HCT116 (cell line): ENCODE results near the gene AOPEP. TPM values are rescaled to one million over a fixed set of nuclear protein-coding genes. Genes with fewer than 3 reads are reported as not detected.

ENCODE experiments used
- ATAC-seq: fragments of 200-7000 bp; cut with Tn5 transposase; 2 replicates; pipeline ENCODE4 v1.9.1; 2020; ENCODE audit warnings: mild to moderate bottlenecking, moderate library complexity
- BruUV-seq: library from RNA; stranded (reverse); fragments of 400-500 nt; replicated peaks from 2 replicates; lab custom pipeline; 2021; lab: Mats Ljungman, UMichigan
- CTCF ChIA-PET: fragments of 300-600 bp; sonication (Branson Sonifier 250); formaldehyde crosslinking; loops from one replicate; lab custom pipeline; 2021; ENCODE audit warnings: antibody characterized with exemption; lab: Charles Lee
- POLR2A ChIA-PET: fragments of 300-600, 350-600 bp; sonication (Branson Sonifier 250); formaldehyde crosslinking; loops from one replicate; lab custom pipeline; 2021; ENCODE audit warnings: antibody characterized with exemption; lab: Charles Lee
- RAD21 ChIA-PET, 2 experiments: fragments of 300-600 bp; sonication (Branson Sonifier 250); formaldehyde crosslinking; loops; one replicate each; lab custom pipeline; 2023; ENCODE audit warnings: low total read pairs in 2 of 2; ENCODE audit not compliant: uncharacterized antibody in 2 of 2, unreplicated experiment in 2 of 2, low non-redundant PET in 1 of 2; lab: Charles Lee
- DNase-seq: peaks from one replicate; pipeline ENCODE4 v3.0.0-alpha.2; 2010; ENCODE audit warnings: low read depth, low spot score
- H2AFZ ChIP-seq: fragments of 200-600 bp; shearing (Covaris generic), sonication (generic); 2 replicates; pipeline ENCODE4 v1.6.1; 2017; ENCODE audit warnings: low read depth, mixed run types, mixed read lengths, antibody characterized with exemption, low read length; ENCODE audit not compliant: poor library complexity, severe bottlenecking
- H3K27ac ChIP-seq: 2 replicates; pipeline ENCODE4 v1.5.1; 2012; ENCODE audit warnings: low read depth, low read length
- H3K27me3 ChIP-seq: fragments of 200-600 bp; sonication (generic); 2 replicates; pipeline ENCODE4 v1.6.1; 2016; ENCODE audit warnings: mixed run types, low read length, mixed read lengths; ENCODE audit not compliant: insufficient read depth
- H3K36me3 ChIP-seq, 2 experiments: fragments of 200-500 bp in 1 of 2; fragments of 200-600 bp in 1 of 2; sonication (Bioruptor generic) in 1 of 2; sonication (generic) in 1 of 2; 2 replicates each; pipeline versions ENCODE4 v1.5.1 to v1.6.1; 2014 to 2016; ENCODE audit warnings: low read length in 2 of 2, inconsistent platforms in 1 of 2, mixed read lengths in 1 of 2, mixed run types in 1 of 2; ENCODE audit not compliant: insufficient read depth in 2 of 2, control insufficient read depth in 1 of 2
- H3K4me1 ChIP-seq, 2 experiments: fragments of 200-600 bp in 1 of 2; sonication (generic) in 1 of 2; 2 replicates each; pipeline versions ENCODE4 v1.5.1 to v1.6.1; 2012 to 2017; ENCODE audit warnings: low read length in 2 of 2, inconsistent platforms in 1 of 2, mild to moderate bottlenecking in 1 of 2, mixed read lengths in 1 of 2, mixed run types in 1 of 2, moderate library complexity in 1 of 2; ENCODE audit not compliant: insufficient read depth in 2 of 2, control insufficient read depth in 1 of 2
- H3K4me2 ChIP-seq: fragments of 200-600 bp; sonication (generic); 2 replicates; pipeline ENCODE4 v1.6.1; 2017; ENCODE audit warnings: mixed run types, low read length, mixed read lengths
- H3K4me3 ChIP-seq, 2 experiments: fragments of 200-600 bp in 1 of 2; sonication (generic) in 1 of 2; replicated peaks in 1 of 2; 2 replicates each; pipeline ENCODE4 v1.5.1; 2011 to 2016; ENCODE audit warnings: low read length in 2 of 2, control low read depth in 1 of 2, low read depth in 1 of 2, mild to moderate bottlenecking in 1 of 2, mixed read lengths in 1 of 2, mixed run types in 1 of 2
- H3K79me2 ChIP-seq: fragments of 200-600 bp; sonication (generic); 2 replicates; pipeline ENCODE4 v1.6.1; 2017; ENCODE audit warnings: mild to moderate bottlenecking, mixed run types, low read length, moderate library complexity, mixed read lengths; ENCODE audit not compliant: insufficient read depth
- H3K9ac ChIP-seq: fragments of 200-600 bp; sonication (generic); 2 replicates; pipeline ENCODE4 v1.6.1; 2016; ENCODE audit warnings: low read length, mixed read lengths
- H3K9me2 ChIP-seq: fragments of 200-600 bp; sonication (generic), shearing (Covaris generic); 2 replicates; pipeline ENCODE4 v1.6.1; 2017; ENCODE audit warnings: mixed run types, mild to moderate bottlenecking, moderate library complexity; ENCODE audit not compliant: insufficient read depth
- H3K9me3 ChIP-seq, 2 experiments: fragments of 200-500 bp in 1 of 2; fragments of 200-600 bp in 1 of 2; sonication (Bioruptor generic) in 1 of 2; sonication (generic) in 1 of 2; 2 replicates each; pipeline ENCODE4 v1.6.1; 2014 to 2017; ENCODE audit warnings: low read length in 2 of 2, mixed read lengths in 2 of 2, inconsistent platforms in 1 of 2, low read depth in 1 of 2, mild to moderate bottlenecking in 1 of 2, mixed run types in 1 of 2, moderate library complexity in 1 of 2; ENCODE audit not compliant: control insufficient read depth in 1 of 2, insufficient read depth in 1 of 2
- H4K20me1 ChIP-seq: fragments of 200-600 bp; sonication (generic), shearing (Covaris generic); 2 replicates; pipeline ENCODE4 v1.6.1; 2017; ENCODE audit warnings: mixed run types, mild to moderate bottlenecking, moderate library complexity; ENCODE audit not compliant: insufficient read depth
- ATF3 ChIP-seq: IDR thresholded peaks from 2 replicates; pipeline ENCODE4 v1.6.1; 2012
- CBX3 ChIP-seq: IDR thresholded peaks from 2 replicates; pipeline ENCODE4 v1.6.1; 2012; ENCODE audit warnings: low read depth
- CEBPB ChIP-seq: IDR thresholded peaks from 2 replicates; pipeline ENCODE4 v1.6.1; 2012; ENCODE audit warnings: low read depth
- CTCF ChIP-seq, 3 experiments: fragments of 200-600 bp in 1 of 3; sonication (generic) in 1 of 3; IDR thresholded peaks in 2 of 3; conservative IDR thresholded peaks in 1 of 3; 2 replicates each; pipeline ENCODE4 v1.5.1; 2012 to 2017; ENCODE audit warnings: low read depth in 2 of 3, low read length in 2 of 3, antibody characterized with exemption in 1 of 3, borderline replicate concordance in 1 of 3, control low read depth in 1 of 3, mild to moderate bottlenecking in 1 of 3, mixed read lengths in 1 of 3, mixed run types in 1 of 3, moderate library complexity in 1 of 3; ENCODE audit not compliant: insufficient read depth in 1 of 3
- EGR1 ChIP-seq: IDR thresholded peaks from 2 replicates; pipeline ENCODE4 v1.6.1; 2012; ENCODE audit warnings: low read depth
- EZH2 ChIP-seq: fragments of 200-600 bp; sonication (generic); IDR thresholded peaks from 2 replicates; pipeline ENCODE4 v1.6.1; 2017; ENCODE audit warnings: antibody characterized with exemption, mixed run types
- FOSL1 ChIP-seq: IDR thresholded peaks from 2 replicates; pipeline ENCODE4 v1.6.1; 2012; ENCODE audit warnings: low read depth
- JUND ChIP-seq: IDR thresholded peaks from 2 replicates; pipeline ENCODE4 v1.6.1; 2012
- RAD21 ChIP-seq: IDR thresholded peaks from 2 replicates; pipeline ENCODE4 v1.6.1; 2012; ENCODE audit warnings: low read depth, mild to moderate bottlenecking
- REST ChIP-seq: IDR thresholded peaks from 2 replicates; pipeline ENCODE4 v1.6.1; 2012; ENCODE audit warnings: low read depth
- SIN3A ChIP-seq: IDR thresholded peaks from 2 replicates; pipeline ENCODE4 v1.6.1; 2012; ENCODE audit warnings: low read depth
- SP1 ChIP-seq: IDR thresholded peaks from 2 replicates; pipeline ENCODE4 v1.6.1; 2012; ENCODE audit warnings: low read depth
- SRF ChIP-seq: IDR thresholded peaks from 2 replicates; pipeline ENCODE4 v1.6.1; 2012; ENCODE audit warnings: low read depth
- YY1 ChIP-seq: IDR thresholded peaks from 2 replicates; pipeline ENCODE4 v1.6.1; 2011; ENCODE audit warnings: low read length, low read depth, moderate library complexity, mild to moderate bottlenecking; ENCODE audit not compliant: insufficient replicate concordance; ENCODE audit errors: extremely low read depth
- intact Hi-C: fragments of 100-400 bp; cut with micrococcal nuclease; formaldehyde crosslinking; loops from 2 replicates; pipeline ENCODE4 v1.10.0; 2022
- total RNA-seq: library from RNA; stranded (reverse); gene quantifications from one replicate; pipeline ENCODE4 v1.2.1, GENCODE V29; 2021; ENCODE audit not compliant: unreplicated experiment

The AOPEP gene
- total RNA-seq, 1 experiment from 2014 or later: 15.1 TPM

- peak overlapping the region; percentile 43; the same call in 1 of the 2 replicates for H3K27ac ChIP-seq
- ATAC-seq: no peak
- BruUV-seq: no TSS peak
- CTCF ChIA-PET: no interaction called here
- no peak overlapping the region for H2AFZ ChIP-seq
- no peaks in the 10 kb centered on the region for H3K27me3 ChIP-seq
- H3K36me3 ChIP-seq: peaks cover 0 to 3% of the 10 kb centered on the region in 2 experiments; a peak in 2 of 4 replicates
- no peaks in the 10 kb centered on the region for H3K9me3 ChIP-seq
- no peak overlapping the region for H3K9ac ChIP-seq
- POLR2A ChIA-PET: no interaction called here
- H3K9me2 ChIP-seq: no peaks in the 10 kb centered on the region
- TF ChIP-seq SRF (no peak), RAD21 (no peak), SP1 (no peak), EGR1 (no peak), CEBPB (no peak), ATF3 (no peak), CBX3 (no peak), SIN3A (no peak)
- H4K20me1 ChIP-seq: no peaks in the 10 kb centered on the region
- DNase-seq: no peak
- H3K79me2 ChIP-seq: no peaks in the 10 kb centered on the region; the same call in 1 of the 2 replicates
- RAD21 ChIA-PET: no interaction called here
- intact Hi-C loops: no loop called here
- no peak overlapping the region for H3K4me3 ChIP-seq
- H3K4me1 ChIP-seq: peaks cover 13 to 25% of the 10 kb centered on the region in 2 experiments
- H3K4me2 ChIP-seq: 0 out of 2 replicates have a peak overlapping the region, but pooled peaks have one; percentile 28
Observed at GRCh38 chr9:95017661-95018060, 291.2 kb downstream of the AOPEP start.

GRCh38 chr9:95018099-95018936 lies 291.8 kb downstream of the AOPEP start:
- CTCF ChIA-PET: no interaction called here
- ATAC-seq: peak; percentile 57
- no peak for TF ChIP-seq REST
- TF ChIP-seq EGR1: no peak
- peak; percentile 59 for TF ChIP-seq FOSL1
- TF ChIP-seq YY1: no peak
- TF ChIP-seq EZH2: no peak
- peak; percentile 17; the same call in 1 of the 2 replicates for TF ChIP-seq SP1
- peak; percentile 37; the same call in 1 of the 2 replicates for TF ChIP-seq JUND
- TF ChIP-seq CTCF (IDR thresholded peaks at IDR 0.05 in 2 of 3, conservative IDR thresholded peaks at IDR 0.05 in 1 of 3; ENCODE audit: borderline replicate concordance in 1 of 3, insufficient read depth in 1 of 3, low read depth in 2 of 3, low read length in 2 of 3): no peak
- TF ChIP-seq SRF: no peak

More at GRCh38 chr9:95018099-95018936, 291.8 kb downstream of the AOPEP start:
- intact Hi-C loops: no loop called here
- H3K27me3 ChIP-seq: no peaks in the 10 kb centered on the region
- H3K4me2 ChIP-seq: peak overlapping the region; percentile 28
- no peak overlapping the region for H3K4me3 ChIP-seq
- H3K79me2 ChIP-seq: no peaks in the 10 kb centered on the region; the same call in 1 of the 2 replicates
- POLR2A ChIA-PET: no interaction called here
- no peaks in the 10 kb centered on the region for H4K20me1 ChIP-seq
- H3K4me1 ChIP-seq: peaks cover 18 to 31% of the 10 kb centered on the region in 2 experiments
- BruUV-seq: no TSS peak
- RAD21 ChIA-PET: no interaction called here
- peaks cover 0 to 3% of the 10 kb centered on the region in 2 experiments; a peak in 2 of 4 replicates for H3K36me3 ChIP-seq
- H3K9ac ChIP-seq: 0 out of 2 replicates have a peak overlapping the region, but pooled peaks have one; percentile 4
- peak; percentile 32 for DNase-seq
- H3K9me3 ChIP-seq: no peaks in the 10 kb centered on the region
- H3K9me2 ChIP-seq: no peaks in the 10 kb centered on the region
- H3K27ac ChIP-seq: peak overlapping the region; percentile 43; the same call in 1 of the 2 replicates
- no peak overlapping the region for H2AFZ ChIP-seq
